ENCODE data around the gene AP1G2.

DNA sequence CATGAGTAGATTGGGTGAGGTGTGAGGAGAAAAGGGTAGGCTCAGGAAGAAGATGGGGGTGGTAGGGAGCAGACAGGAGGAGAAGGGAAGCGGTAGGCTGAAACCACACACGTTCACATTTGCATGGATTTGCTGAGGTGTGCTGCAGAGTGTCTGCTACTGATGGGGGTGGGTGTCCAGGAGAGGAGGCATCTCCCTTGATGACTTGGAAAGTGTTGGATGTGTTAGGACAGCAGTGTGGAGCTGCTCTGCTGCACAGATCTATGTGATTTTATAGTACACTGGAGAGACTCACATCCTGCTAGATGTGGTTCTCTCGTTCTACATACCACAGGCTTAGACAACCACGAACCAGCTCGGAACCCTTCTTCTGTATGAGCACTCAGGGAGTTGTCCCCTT is 25.3 kb downstream of the AP1G2 start:
- TF ChIP-seq, protein P1, sequence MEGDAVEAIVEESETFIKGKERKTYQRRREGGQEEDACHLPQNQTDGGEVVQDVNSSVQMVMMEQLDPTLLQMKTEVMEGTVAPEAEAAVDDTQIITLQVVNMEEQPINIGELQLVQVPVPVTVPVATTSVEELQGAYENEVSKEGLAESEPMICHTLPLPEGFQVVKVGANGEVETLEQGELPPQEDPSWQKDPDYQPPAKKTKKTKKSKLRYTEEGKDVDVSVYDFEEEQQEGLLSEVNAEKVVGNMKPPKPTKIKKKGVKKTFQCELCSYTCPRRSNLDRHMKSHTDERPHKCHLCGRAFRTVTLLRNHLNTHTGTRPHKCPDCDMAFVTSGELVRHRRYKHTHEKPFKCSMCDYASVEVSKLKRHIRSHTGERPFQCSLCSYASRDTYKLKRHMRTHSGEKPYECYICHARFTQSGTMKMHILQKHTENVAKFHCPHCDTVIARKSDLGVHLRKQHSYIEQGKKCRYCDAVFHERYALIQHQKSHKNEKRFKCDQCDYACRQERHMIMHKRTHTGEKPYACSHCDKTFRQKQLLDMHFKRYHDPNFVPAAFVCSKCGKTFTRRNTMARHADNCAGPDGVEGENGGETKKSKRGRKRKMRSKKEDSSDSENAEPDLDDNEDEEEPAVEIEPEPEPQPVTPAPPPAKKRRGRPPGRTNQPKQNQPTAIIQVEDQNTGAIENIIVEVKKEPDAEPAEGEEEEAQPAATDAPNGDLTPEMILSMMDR (IDR thresholded peaks at IDR 0.05; ENCODE audit: low read depth, low read length, missing input control): no peak
- TF ChIP-seq, protein P2, sequence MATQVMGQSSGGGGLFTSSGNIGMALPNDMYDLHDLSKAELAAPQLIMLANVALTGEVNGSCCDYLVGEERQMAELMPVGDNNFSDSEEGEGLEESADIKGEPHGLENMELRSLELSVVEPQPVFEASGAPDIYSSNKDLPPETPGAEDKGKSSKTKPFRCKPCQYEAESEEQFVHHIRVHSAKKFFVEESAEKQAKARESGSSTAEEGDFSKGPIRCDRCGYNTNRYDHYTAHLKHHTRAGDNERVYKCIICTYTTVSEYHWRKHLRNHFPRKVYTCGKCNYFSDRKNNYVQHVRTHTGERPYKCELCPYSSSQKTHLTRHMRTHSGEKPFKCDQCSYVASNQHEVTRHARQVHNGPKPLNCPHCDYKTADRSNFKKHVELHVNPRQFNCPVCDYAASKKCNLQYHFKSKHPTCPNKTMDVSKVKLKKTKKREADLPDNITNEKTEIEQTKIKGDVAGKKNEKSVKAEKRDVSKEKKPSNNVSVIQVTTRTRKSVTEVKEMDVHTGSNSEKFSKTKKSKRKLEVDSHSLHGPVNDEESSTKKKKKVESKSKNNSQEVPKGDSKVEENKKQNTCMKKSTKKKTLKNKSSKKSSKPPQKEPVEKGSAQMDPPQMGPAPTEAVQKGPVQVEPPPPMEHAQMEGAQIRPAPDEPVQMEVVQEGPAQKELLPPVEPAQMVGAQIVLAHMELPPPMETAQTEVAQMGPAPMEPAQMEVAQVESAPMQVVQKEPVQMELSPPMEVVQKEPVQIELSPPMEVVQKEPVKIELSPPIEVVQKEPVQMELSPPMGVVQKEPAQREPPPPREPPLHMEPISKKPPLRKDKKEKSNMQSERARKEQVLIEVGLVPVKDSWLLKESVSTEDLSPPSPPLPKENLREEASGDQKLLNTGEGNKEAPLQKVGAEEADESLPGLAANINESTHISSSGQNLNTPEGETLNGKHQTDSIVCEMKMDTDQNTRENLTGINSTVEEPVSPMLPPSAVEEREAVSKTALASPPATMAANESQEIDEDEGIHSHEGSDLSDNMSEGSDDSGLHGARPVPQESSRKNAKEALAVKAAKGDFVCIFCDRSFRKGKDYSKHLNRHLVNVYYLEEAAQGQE (IDR thresholded peaks at IDR 0.05): no peak
- TF ChIP-seq YY1 (IDR thresholded peaks at IDR 0.05): no peak
- TF ChIP-seq GABPA (IDR thresholded peaks at IDR 0.05 in 1 of 2, conservative IDR thresholded peaks at IDR 0.05 in 1 of 2): no peak
- no peak for TF ChIP-seq RAD21 (IDR thresholded peaks at IDR 0.05)
- TF ChIP-seq JUND (IDR thresholded peaks at IDR 0.05): no peak
- TF ChIP-seq EGR1 (IDR thresholded peaks at IDR 0.05; ENCODE audit: low read depth in 2 of 2): no peak
- TF ChIP-seq HNF4A (conservative IDR thresholded peaks at IDR 0.05): no peak
- no peak for TF ChIP-seq SP1 (IDR thresholded peaks at IDR 0.05)
- TF ChIP-seq TAF1 (conservative IDR thresholded peaks at IDR 0.05): no peak
- TF ChIP-seq, protein P3, sequence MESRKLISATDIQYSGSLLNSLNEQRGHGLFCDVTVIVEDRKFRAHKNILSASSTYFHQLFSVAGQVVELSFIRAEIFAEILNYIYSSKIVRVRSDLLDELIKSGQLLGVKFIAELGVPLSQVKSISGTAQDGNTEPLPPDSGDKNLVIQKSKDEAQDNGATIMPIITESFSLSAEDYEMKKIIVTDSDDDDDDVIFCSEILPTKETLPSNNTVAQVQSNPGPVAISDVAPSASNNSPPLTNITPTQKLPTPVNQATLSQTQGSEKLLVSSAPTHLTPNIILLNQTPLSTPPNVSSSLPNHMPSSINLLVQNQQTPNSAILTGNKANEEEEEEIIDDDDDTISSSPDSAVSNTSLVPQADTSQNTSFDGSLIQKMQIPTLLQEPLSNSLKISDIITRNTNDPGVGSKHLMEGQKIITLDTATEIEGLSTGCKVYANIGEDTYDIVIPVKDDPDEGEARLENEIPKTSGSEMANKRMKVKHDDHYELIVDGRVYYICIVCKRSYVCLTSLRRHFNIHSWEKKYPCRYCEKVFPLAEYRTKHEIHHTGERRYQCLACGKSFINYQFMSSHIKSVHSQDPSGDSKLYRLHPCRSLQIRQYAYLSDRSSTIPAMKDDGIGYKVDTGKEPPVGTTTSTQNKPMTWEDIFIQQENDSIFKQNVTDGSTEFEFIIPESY (IDR thresholded peaks at IDR 0.05): no peak
- TF ChIP-seq, protein P4, sequence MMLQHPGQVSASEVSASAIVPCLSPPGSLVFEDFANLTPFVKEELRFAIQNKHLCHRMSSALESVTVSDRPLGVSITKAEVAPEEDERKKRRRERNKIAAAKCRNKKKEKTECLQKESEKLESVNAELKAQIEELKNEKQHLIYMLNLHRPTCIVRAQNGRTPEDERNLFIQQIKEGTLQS (IDR thresholded peaks at IDR 0.05): no peak
